ENCODE data around the gene WDR27. TPM values are rescaled to one million over a fixed set of nuclear protein-coding genes. Genes with fewer than 3 reads are reported as not detected.

WDR27 gene
- polyA plus RNA-seq, 2 of the 4 experiments (the other 2 are of a cell fraction): 18.9 to 36.1 TPM

DNA sequence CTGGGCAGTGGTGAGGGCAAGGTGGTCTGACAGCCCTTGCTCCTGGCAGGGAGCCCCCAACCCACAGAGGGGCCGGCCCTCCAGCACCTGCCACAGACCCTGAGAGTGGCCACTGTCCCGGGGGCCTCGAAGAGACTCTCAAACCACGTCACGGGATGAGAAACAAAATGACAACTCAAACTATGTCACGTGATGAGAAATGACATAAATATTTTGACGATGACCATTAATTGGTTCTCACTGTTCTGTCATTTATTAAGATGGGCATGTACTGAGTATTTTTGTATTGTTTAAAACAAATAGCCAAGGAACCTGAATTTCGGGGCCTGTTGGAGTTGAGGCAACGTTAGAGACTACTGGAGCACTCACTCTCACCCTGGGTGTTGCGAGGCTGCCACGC lies 135.5 kb downstream of the WDR27 start (continued):
- no peak for TF ChIP-seq JUN (IDR thresholded peaks at IDR 0.05)
- TF ChIP-seq CHD2 (IDR thresholded peaks at IDR 0.05; ENCODE audit: low read length, partially characterized antibody): no peak
- TF ChIP-seq TFCP2L1 (CRISPR knock-in tag; IDR thresholded peaks at IDR 0.05): no peak
- no peak for TF ChIP-seq RAD21 (conservative IDR thresholded peaks at IDR 0.05 in 1 of 2, IDR thresholded peaks at IDR 0.05 in 1 of 2)
- no peak for TF ChIP-seq HOXB5 (CRISPR knock-in tag; IDR thresholded peaks at IDR 0.05)
- no peak for TF ChIP-seq ZSCAN20 (CRISPR knock-in tag; IDR thresholded peaks at IDR 0.05)
- TF ChIP-seq ZFP36 (IDR thresholded peaks at IDR 0.05; ENCODE audit: borderline replicate concordance, partially characterized antibody): no peak

DNA sequence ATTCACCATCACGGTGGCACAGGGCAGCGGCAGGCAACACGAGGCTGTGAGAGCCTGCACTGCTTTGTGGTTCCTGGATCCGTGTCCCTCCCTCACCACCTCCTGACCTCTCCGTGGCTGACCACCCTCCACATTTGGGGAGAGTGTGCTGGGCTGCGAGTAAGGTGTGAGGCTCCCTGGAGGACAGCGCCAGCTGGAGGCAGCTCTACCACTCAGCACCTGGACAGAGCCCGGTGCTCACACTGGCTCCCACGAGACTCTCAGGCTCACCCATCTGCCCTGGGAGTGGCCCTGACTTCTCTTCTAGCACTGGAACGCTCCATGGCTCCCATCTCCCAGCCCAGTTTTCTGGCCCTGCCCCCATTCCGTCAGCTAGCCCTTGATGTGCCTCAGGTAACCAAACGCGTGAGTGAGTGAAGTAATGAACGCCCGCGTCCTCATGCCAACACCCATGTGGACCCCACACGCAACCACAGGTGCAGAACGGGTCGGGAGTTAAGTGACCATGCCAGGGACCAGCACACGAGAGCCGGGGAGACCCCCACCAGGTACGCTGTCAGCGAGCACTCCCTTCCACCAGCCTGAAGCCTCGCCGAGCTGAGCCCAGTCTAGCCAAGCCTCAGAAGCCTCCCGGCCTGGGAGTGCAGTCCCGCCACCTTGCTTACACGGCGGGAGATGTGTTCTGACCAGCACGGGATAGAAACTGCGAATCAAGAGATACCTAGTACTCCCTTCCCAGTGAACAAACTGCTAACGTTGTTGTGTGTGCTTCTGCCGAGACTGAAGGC lies 137.2 kb downstream of the WDR27 start:
- TF ChIP-seq JUN (IDR thresholded peaks at IDR 0.05): no peak
- TF ChIP-seq ZNF302 (CRISPR knock-in tag; IDR thresholded peaks at IDR 0.05): no peak
- Histone ChIP-seq H3K9me3 (no peaks in the 10 kb centered on the region), H3K27ac (no peak overlapping the region), H3K4me1 (no peaks in the 10 kb centered on the region), H3K4me3 (no peak overlapping the region), H3K4me2 (no peak overlapping the region)
- ATAC-seq (no peak), DNase-seq (ENCODE audit: low read depth in 1 of 2, low spot score in 1 of 2) (no peak), FAIRE-seq (no peak)
- ChIA-PET POLR2A (no interaction called here), CTCF (no interaction called here)
- WGBS (ENCODE audit: missing lambda C conversion rate): 89% methylated on average over 23 of the region's 33 CpGs

DNA sequence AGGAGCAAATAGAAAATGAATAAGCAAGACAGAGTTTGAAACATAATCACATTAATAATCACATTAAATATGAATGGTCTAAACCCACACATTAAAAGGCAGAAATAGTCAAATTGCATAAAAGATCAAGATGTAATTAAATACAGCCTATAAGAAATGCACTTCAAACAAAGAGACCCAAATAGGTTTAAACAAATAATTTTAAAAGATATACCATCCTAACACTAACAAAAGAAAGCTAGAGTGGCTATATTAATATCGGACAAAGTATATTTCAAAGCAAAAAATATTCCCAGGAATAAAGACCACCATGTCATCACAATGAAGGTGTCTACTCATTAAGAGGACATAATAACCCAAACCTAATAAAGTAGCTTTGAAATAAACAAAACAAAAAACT lies 140.2 kb downstream of the WDR27 start:
- no peak for DNase-seq (ENCODE audit: low read depth in 1 of 2, low spot score in 1 of 2)
- TF ChIP-seq EHMT2 (IDR thresholded peaks at IDR 0.05; ENCODE audit: low read depth): no peak
- no peak for TF ChIP-seq KDM1A (IDR thresholded peaks at IDR 0.05; ENCODE audit: low read depth)
- no peak for TF ChIP-seq ZFP36 (IDR thresholded peaks at IDR 0.05; ENCODE audit: borderline replicate concordance, partially characterized antibody)
- TF ChIP-seq ZSCAN20 (CRISPR knock-in tag; IDR thresholded peaks at IDR 0.05): no peak
- no peak for TF ChIP-seq HOXA7 (CRISPR knock-in tag; IDR thresholded peaks at IDR 0.05)
- no peak for TF ChIP-seq CBX2 (IDR thresholded peaks at IDR 0.05; ENCODE audit: borderline replicate concordance, low read depth)
- ATAC-seq: no peak
- 86% methylated on average over 1 of the region's 1 CpG for WGBS (ENCODE audit: missing lambda C conversion rate)
- Histone ChIP-seq H3K4me2 (no peak overlapping the region), H3K9me3 (no peaks in the 10 kb centered on the region), H3K27ac (no peak overlapping the region), H3K4me3 (no peak overlapping the region), H3K4me1 (no peaks in the 10 kb centered on the region)
- POLR2A ChIA-PET: no interaction called here
- CTCF ChIA-PET: no interaction called here
- FAIRE-seq: no peak

DNA sequence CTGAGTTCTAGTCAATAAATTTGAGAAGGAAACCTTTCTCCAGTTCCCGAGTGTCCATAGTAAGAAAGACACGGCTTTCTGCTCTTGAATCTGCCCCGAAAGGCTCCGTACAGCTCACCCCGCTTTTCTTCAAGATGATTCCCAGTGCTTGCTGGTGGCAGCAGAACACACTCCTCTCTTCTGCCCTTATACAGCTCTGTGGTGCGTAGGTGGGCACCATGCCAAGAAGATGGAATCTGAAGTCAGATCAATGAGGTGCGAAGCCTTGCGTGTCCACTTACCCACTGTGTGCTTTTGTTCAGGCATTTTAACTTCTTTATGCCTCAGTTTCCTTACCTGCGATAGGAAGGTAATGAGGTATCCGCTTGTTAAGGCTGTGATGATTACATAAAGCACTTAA lies 142.2 kb downstream of the WDR27 start:
- DNase-seq (ENCODE audit: low read depth in 1 of 2, low spot score in 1 of 2) (no peak), FAIRE-seq (no peak), ATAC-seq (no peak)
- H3K4me1 ChIP-seq: no peaks in the 10 kb centered on the region
- ChIA-PET CTCF (no interaction called here), POLR2A (no interaction called here)
- H3K27ac ChIP-seq: no peak overlapping the region
- H3K9me3 ChIP-seq: no peaks in the 10 kb centered on the region
- WGBS (ENCODE audit: missing lambda C conversion rate): 95% methylated on average over 10 of the region's 10 CpGs
- H3K4me2 ChIP-seq: no peak overlapping the region
- no peak for TF ChIP-seq RFX5 (IDR thresholded peaks at IDR 0.05)
- TF ChIP-seq POLR2AphosphoS2 (conservative IDR thresholded peaks at IDR 0.05; ENCODE audit: low read length): no peak
- TF ChIP-seq, protein P1, sequence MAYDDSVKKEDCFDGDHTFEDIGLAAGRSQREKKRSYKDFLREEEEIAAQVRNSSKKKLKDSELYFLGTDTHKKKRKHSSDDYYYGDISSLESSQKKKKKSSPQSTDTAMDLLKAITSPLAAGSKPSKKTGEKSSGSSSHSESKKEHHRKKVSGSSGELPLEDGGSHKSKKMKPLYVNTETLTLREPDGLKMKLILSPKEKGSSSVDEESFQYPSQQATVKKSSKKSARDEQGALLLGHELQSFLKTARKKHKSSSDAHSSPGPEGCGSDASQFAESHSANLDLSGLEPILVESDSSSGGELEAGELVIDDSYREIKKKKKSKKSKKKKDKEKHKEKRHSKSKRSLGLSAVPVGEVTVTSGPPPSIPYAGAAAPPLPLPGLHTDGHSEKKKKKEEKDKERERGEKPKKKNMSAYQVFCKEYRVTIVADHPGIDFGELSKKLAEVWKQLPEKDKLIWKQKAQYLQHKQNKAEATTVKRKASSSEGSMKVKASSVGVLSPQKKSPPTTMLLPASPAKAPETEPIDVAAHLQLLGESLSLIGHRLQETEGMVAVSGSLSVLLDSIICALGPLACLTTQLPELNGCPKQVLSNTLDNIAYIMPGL (CRISPR knock-in tag; IDR thresholded peaks at IDR 0.05; ENCODE audit: borderline replicate concordance): no peak
- TF ChIP-seq MAFK (IDR thresholded peaks at IDR 0.05; ENCODE audit: partially characterized antibody): no peak
- TF ChIP-seq RAD21 (conservative IDR thresholded peaks at IDR 0.05 in 1 of 2, IDR thresholded peaks at IDR 0.05 in 1 of 2): no peak
- TF ChIP-seq TP53 (CRISPR knock-in tag; IDR thresholded peaks at IDR 0.05): no peak
- TF ChIP-seq, protein P2, sequence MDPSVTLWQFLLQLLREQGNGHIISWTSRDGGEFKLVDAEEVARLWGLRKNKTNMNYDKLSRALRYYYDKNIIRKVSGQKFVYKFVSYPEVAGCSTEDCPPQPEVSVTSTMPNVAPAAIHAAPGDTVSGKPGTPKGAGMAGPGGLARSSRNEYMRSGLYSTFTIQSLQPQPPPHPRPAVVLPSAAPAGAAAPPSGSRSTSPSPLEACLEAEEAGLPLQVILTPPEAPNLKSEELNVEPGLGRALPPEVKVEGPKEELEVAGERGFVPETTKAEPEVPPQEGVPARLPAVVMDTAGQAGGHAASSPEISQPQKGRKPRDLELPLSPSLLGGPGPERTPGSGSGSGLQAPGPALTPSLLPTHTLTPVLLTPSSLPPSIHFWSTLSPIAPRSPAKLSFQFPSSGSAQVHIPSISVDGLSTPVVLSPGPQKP (IDR thresholded peaks at IDR 0.05; ENCODE audit: low read depth, low read length): no peak
- H3K4me3 ChIP-seq: no peak overlapping the region
